ENCODE results near the gene SNX3. TPM values are rescaled to one million over a fixed set of nuclear protein-coding genes. Genes with fewer than 3 reads are reported as not detected.

Gene SNX3
- total RNA-seq, 1 donor, result 161 TPM

DNA sequence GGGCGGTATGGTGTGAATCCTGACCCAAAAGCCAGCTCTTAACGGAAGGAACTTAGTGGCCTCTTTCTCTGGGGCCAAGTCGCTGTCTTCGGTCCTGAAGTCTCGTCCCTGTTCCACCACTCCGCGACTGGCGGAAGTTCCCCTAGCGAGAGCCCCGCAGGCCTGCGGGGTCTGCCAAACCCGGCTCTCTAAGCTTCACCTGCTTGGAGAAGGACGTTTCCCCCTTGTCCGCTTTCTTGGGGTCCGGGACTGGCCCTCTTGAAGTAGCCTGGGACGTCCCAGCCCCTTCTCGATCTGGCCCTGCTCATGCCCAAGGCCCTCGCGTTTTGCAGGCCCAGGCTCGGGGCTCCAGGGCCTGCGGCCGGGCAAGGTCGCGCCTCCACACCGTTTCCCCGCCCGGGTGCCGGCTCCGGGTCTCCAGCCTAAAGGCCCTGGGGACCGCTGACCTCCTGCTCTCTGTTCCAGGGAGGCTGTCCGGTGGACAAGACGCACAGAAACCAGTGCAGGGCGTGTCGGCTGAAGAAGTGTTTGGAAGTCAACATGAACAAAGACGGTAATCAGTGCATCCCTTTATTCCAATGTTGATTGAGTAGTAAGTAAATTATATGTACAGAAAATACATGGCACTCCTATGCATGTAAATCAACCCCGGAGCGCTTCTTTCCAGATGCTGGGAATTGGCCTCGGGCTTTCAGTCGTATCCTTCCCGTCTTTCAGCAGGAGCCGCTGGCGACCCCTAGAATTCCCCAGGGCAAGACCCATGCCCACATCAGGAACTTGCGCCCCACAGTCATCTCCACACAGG is 86.3 kb downstream of the SNX3 start:
- no peak overlapping the region for H2AFZ ChIP-seq (ENCODE audit: low read length)
- H3K27ac ChIP-seq (ENCODE audit: low read depth, low read length), result no peak overlapping the region
- no peaks in the 10 kb centered on the region for H3K9me3 ChIP-seq (ENCODE audit: low read depth, low read length)
- peak; percentile 92 for DNase-seq (ENCODE audit: insufficient read length, low spot score, missing footprints)
- H3K36me3 ChIP-seq (ENCODE audit: insufficient read depth, low read length), result no peaks in the 10 kb centered on the region
- H3K27me3 ChIP-seq (ENCODE audit: insufficient read depth, low read length), result peaks cover 99% of the 10 kb centered on the region
- TF ChIP-seq, protein P1, sequence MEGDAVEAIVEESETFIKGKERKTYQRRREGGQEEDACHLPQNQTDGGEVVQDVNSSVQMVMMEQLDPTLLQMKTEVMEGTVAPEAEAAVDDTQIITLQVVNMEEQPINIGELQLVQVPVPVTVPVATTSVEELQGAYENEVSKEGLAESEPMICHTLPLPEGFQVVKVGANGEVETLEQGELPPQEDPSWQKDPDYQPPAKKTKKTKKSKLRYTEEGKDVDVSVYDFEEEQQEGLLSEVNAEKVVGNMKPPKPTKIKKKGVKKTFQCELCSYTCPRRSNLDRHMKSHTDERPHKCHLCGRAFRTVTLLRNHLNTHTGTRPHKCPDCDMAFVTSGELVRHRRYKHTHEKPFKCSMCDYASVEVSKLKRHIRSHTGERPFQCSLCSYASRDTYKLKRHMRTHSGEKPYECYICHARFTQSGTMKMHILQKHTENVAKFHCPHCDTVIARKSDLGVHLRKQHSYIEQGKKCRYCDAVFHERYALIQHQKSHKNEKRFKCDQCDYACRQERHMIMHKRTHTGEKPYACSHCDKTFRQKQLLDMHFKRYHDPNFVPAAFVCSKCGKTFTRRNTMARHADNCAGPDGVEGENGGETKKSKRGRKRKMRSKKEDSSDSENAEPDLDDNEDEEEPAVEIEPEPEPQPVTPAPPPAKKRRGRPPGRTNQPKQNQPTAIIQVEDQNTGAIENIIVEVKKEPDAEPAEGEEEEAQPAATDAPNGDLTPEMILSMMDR (IDR thresholded peaks at IDR 0.05; ENCODE audit: extremely low read depth, low read depth, low read length), result no peak
- H3K4me1 ChIP-seq (ENCODE audit: insufficient read depth, low read length), result no peaks in the 10 kb centered on the region
- no peaks in the 10 kb centered on the region for H3K79me2 ChIP-seq (ENCODE audit: insufficient read depth, low read length)
- H3K4me2 ChIP-seq (ENCODE audit: insufficient read depth, low read length), result no peak overlapping the region
- H3K4me3 ChIP-seq (ENCODE audit: insufficient read depth, low read length), result no peak overlapping the region
- no peaks in the 10 kb centered on the region for H4K20me1 ChIP-seq (ENCODE audit: insufficient read depth, low read length)

DNA sequence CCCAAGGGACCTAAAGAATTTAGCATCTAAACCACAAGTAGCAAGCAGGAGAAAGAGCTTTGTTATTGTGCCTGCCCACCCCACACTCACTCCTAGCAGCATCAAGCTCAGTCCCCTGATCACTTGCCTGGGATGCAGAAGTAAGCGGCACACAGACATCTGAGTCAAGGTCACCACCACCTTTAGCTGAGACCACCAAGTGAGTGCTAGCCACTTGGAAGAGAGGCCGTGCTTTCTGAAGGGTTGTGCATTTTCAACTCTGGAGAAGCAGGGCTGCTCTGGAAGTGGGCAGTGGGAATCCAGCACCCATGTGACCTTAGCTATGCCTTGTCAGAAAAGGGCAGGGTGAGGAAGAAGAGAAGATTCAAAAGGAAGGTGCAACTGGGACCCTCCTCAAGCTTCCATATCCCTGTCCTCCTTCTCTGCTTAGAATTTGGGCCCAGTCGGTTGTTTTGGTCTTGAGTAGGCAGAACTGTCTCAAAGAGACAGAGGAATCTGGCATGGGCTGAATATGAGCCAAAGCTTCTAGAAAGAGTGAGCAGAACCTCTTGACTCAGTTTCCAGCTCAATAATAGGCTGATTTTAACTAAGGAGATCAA is 88.8 kb downstream of the SNX3 start:
- Histone ChIP-seq H3K9me3 (ENCODE audit: low read depth, low read length) (no peaks in the 10 kb centered on the region), H3K27me3 (ENCODE audit: insufficient read depth, low read length) (peaks cover 100% of the 10 kb centered on the region), H3K79me2 (ENCODE audit: insufficient read depth, low read length) (no peaks in the 10 kb centered on the region), H3K4me2 (ENCODE audit: insufficient read depth, low read length) (no peak overlapping the region), H3K27ac (ENCODE audit: low read depth, low read length) (no peak overlapping the region), H3K4me3 (ENCODE audit: insufficient read depth, low read length) (no peak overlapping the region), H4K20me1 (ENCODE audit: insufficient read depth, low read length) (no peaks in the 10 kb centered on the region), H3K36me3 (ENCODE audit: insufficient read depth, low read length) (no peaks in the 10 kb centered on the region), H3K4me1 (ENCODE audit: insufficient read depth, low read length) (no peaks in the 10 kb centered on the region), H2AFZ (ENCODE audit: low read length) (no peak overlapping the region)
- TF ChIP-seq, protein P1 (IDR thresholded peaks at IDR 0.05; ENCODE audit: extremely low read depth, low read depth, low read length), result no peak
- DNase-seq (ENCODE audit: insufficient read length, low spot score, missing footprints), result peak; percentile 84

DNA sequence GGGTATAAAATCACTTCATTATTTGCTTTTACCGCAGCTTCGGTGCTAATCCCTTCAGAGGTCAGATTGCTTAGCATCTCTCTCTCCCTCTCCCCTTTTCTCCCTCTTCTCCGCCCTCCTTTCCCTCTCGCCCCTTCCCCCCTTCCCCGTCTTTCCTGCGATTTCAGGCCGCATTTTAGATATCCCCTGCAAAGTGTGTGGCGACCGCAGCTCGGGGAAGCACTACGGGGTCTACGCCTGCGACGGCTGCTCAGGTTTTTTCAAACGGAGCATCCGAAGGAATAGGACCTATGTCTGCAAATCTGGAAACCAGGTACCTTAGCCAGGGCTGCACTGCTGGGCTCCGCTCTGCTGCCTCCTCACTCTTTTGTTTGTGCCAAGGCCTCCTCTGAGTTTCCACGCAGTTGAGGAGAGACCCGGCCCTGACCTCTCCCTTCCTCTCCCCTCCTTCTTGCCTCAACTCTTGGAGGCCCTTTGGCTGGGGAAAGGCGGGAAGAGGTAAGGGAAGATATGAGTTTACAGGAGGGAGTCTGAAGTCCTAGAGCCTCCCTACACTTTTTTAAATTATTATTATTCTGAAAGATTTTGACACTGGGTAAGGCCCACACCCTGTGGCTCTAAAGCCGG is 89.4 kb downstream of the SNX3 start:
- H3K4me2 ChIP-seq (ENCODE audit: insufficient read depth, low read length), result no peak overlapping the region
- DNase-seq (ENCODE audit: insufficient read length, low spot score, missing footprints), result peak; percentile 85
- peaks cover 100% of the 10 kb centered on the region for H3K27me3 ChIP-seq (ENCODE audit: insufficient read depth, low read length)
- H3K4me3 ChIP-seq (ENCODE audit: insufficient read depth, low read length), result no peak overlapping the region
- no peaks in the 10 kb centered on the region for H3K4me1 ChIP-seq (ENCODE audit: insufficient read depth, low read length)
- no peaks in the 10 kb centered on the region for H3K9me3 ChIP-seq (ENCODE audit: low read depth, low read length)
- no peaks in the 10 kb centered on the region for H3K79me2 ChIP-seq (ENCODE audit: insufficient read depth, low read length)
- H3K36me3 ChIP-seq (ENCODE audit: insufficient read depth, low read length), result no peaks in the 10 kb centered on the region
- TF ChIP-seq, protein P1 (IDR thresholded peaks at IDR 0.05; ENCODE audit: extremely low read depth, low read depth, low read length), result no peak
- H4K20me1 ChIP-seq (ENCODE audit: insufficient read depth, low read length), result no peaks in the 10 kb centered on the region
- no peak overlapping the region for H3K27ac ChIP-seq (ENCODE audit: low read depth, low read length)
- no peak overlapping the region for H2AFZ ChIP-seq (ENCODE audit: low read length)
